22Rv1 (cell line): ENCODE data around the gene HMGCR.
"Not testable (repeated sequence)": the region's sequence is repeated elsewhere in the genome, so short reads cannot be mapped to it uniquely, and the experiment has no call there.

Source experiments
- H3K27ac ChIP-seq: fragments of 450-650 bp; 2 replicates; pipeline ENCODE4 v1.5.1; 2017
- CTCF ChIP-seq: fragments of 450-650 bp; IDR thresholded peaks from 2 replicates; pipeline ENCODE4 v1.5.1; 2017; ENCODE audit warnings: mild to moderate bottlenecking
- ZFX ChIP-seq: fragments of 450-650 bp; IDR thresholded peaks from 2 replicates; pipeline ENCODE4 v1.6.1; 2017; ENCODE audit warnings: antibody characterized with exemption, borderline replicate concordance

The HMGCR gene

GRCh38 chr5:75336615-75337336 is at the start of gene HMGCR:
TSS of gene HMGCR (plus strand) at chr5:75337220. CDS start at chr5:75342606, 5,386 bp downstream.
- H3K27ac ChIP-seq: peak within 1 kb of the TSS; percentile 97
- TF ChIP-seq CTCF: peak; percentile 41
- no peak for TF ChIP-seq ZFX

GRCh38 chr5:75291844-75292243 is 45.2 kb upstream of the HMGCR start:
- not testable (repeated sequence) for H3K27ac ChIP-seq

DNA sequence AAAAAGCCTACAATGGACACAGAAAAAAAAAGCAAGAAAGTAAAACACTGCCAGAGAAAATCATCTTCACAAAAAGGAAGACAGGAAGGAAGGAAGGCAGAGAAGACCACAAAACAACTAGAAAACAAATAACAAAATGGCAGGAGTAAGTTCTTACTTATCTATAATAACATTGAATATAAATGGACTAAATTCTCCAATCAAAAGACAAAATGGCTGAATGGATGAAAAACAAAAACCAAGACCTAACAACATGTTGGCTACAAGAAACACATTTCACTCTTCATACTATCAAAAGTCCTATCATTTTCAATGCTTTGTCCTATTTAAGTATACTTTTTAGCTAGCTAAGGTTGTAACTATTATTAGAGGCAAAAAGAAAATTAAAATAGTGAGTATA is 36.9 kb upstream of the HMGCR start:
- no peak overlapping the region for H3K27ac ChIP-seq
- TF ChIP-seq CTCF: no peak
- TF ChIP-seq ZFX: no peak

DNA sequence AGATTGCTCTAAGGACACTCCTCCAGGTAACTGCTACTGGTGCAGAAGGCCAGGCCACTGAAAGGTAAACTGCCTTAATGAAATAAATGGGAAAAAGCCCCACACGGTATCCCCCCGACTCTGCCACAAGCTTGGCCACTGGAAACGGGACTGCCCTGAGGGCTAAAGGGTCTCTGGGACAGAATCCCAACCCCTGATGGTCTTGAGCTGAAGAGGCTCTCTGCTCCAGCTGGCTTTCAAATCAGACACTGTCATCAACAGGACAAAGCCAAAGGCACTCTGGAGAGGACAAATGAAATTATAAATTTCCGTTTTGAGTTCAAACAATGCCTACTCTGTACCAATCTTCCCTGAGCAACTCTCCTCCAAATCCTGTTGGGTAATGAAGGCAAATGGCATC is 33.6 kb upstream of the HMGCR start:
- H3K27ac ChIP-seq: no peak overlapping the region

DNA sequence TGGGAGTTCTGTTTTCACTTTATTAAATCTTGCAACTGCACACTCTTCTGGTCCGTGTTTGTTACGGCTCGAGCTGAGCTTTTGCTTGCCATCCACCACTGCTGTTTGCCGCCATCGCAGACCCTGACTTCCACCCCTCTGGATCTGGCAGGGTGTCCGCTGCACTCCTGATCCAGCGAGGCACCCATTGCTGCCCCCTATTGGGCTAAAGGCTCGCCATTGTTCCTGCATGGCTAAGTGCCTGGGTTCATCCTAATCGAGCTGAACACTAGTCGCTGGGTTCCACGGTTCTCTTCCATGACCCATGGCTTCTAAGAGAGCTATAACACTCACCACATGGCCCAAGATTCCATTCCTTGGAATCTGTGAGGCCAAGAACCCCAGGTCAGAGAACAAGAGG is 32.5 kb upstream of the HMGCR start:
- H3K27ac ChIP-seq: not testable (repeated sequence)

More for the DNA sequence above, 33.6 kb upstream of the HMGCR start:
- TF ChIP-seq CTCF (no peak), ZFX (no peak)

GRCh38 chr5:75306746-75307145 is 30.3 kb upstream of the HMGCR start:
- TF ChIP-seq CTCF (no peak), ZFX (no peak)

More for the DNA sequence above, 32.5 kb upstream of the HMGCR start:
- peak; percentile 22; the same call in 1 of the 2 replicates for TF ChIP-seq CTCF

DNA sequence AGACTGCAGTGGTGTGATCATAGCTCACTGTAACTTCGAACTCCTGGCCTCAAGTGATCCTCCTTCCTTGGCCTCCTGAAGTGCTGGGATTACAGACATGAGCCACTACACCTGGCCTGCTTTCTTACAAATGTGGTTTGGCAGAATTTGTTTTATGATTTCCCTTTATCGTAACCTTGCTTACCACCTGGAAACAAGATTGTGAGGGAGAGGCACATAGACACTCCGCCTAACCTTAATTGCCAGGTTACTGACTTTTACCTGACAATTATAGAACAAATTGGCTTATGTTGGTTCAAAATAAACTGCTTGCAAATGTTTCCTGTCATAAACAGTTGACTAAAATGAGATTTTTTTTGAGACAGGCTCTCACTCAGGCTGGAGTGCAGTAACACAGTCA is 26.8 kb upstream of the HMGCR start:
- no peak for TF ChIP-seq CTCF
- no peak for TF ChIP-seq ZFX
- H3K27ac ChIP-seq: no peak overlapping the region

More at GRCh38 chr5:75306746-75307145, 30.3 kb upstream of the HMGCR start:
- H3K27ac ChIP-seq: no peak overlapping the region

- not testable (repeated sequence) for H3K27ac ChIP-seq
Observed at GRCh38 chr5:75319148-75319547, 17.9 kb upstream of the HMGCR start.
